ENCODE results near the gene SLC6A11.

- TF ChIP-seq CTCF (IDR thresholded peaks at IDR 0.05) = no peak
- no peak for TF ChIP-seq POLR2A (IDR thresholded peaks at IDR 0.05)
- no peak for TF ChIP-seq POLR2AphosphoS5 (IDR thresholded peaks at IDR 0.05)
Observed at GRCh38 chr3:10912786-10913185, 96.8 kb downstream of the SLC6A11 start.

Measured in gastroesophageal sphincter (tissue), 3 donors.